Measurements from ENCODE around the gene STX1B.

STX1B gene

DNA sequence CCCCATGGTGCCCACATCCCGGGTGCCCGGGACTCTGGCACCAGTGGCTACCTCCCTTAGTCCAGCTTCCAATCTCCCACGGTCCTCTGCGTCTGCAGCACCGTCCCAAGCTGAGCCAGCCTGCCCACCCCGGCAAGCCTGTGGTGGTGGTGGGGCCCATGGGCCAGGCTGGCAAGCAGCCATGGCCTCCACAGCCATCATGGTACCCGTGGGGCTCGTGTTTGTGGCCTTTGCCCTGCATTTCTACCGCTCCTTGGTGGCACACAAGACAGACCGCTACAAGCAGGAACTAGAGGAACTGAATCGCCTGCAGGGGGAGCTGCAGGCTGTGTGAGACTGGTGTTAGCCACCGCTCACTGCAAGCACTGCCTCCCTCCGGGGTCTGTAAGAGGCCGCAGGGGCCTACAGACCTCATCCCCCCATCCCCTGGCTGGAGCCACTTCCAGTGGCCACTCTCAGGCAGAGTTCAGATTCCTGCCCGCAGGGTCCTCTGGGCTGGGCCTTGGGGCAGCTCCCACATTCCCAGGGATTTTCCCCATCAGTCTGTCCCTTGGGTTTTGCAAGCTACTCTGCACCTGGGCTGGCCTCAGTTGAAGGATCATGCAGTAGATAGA, 56.8 kb downstream of the STX1B start:
- TF ChIP-seq ZFX (IDR thresholded peaks at IDR 0.05; ENCODE audit: borderline replicate concordance) = no peak
- TF ChIP-seq, protein P1, sequence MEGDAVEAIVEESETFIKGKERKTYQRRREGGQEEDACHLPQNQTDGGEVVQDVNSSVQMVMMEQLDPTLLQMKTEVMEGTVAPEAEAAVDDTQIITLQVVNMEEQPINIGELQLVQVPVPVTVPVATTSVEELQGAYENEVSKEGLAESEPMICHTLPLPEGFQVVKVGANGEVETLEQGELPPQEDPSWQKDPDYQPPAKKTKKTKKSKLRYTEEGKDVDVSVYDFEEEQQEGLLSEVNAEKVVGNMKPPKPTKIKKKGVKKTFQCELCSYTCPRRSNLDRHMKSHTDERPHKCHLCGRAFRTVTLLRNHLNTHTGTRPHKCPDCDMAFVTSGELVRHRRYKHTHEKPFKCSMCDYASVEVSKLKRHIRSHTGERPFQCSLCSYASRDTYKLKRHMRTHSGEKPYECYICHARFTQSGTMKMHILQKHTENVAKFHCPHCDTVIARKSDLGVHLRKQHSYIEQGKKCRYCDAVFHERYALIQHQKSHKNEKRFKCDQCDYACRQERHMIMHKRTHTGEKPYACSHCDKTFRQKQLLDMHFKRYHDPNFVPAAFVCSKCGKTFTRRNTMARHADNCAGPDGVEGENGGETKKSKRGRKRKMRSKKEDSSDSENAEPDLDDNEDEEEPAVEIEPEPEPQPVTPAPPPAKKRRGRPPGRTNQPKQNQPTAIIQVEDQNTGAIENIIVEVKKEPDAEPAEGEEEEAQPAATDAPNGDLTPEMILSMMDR (IDR thresholded peaks at IDR 0.05) = peak; percentile 91
- peak overlapping the region; percentile 73 for H3K27ac ChIP-seq

DNA sequence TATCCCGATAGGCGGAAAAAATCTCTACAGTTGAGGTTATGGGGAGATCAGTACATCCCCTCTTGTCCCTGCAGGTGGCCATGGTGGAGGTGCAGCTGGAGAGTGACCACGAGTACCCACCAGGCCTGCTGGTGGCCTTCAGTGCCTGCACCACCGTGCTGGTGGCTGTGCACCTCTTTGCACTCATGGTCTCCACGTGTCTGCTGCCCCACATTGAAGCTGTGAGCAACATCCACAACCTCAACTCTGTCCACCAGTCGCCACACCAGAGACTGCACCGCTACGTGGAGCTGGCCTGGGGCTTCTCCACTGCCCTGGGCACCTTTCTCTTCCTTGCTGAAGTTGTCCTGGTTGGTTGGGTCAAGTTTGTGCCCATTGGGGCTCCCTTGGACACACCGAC, 57.3 kb downstream of the STX1B start:
- TF ChIP-seq ZFX (IDR thresholded peaks at IDR 0.05; ENCODE audit: borderline replicate concordance) = no peak
- TF ChIP-seq, protein P1 (IDR thresholded peaks at IDR 0.05) = no peak
- peak overlapping the region; percentile 73 for H3K27ac ChIP-seq

DNA sequence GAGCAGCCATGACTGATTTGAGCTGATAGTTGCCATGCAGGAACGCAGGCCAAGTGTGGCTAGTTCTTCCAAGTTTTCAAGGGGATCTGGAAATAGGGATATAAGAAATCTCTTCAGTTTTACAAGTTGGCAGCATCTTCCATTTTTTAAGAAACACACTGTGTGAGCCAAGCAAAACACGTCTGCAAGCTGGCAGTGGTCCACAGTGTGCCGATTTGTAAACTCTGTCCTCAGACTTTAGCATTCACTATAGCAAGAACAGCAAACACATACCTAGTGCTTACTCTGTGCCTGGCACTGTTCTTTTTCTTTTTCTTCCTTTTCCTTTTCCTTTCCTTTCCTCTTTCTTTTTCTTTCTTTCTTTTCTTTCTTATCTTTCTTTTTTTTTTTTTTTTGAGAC, 58.7 kb downstream of the STX1B start:
- TF ChIP-seq, protein P1 (IDR thresholded peaks at IDR 0.05) = no peak
- no peak for TF ChIP-seq ZFX (IDR thresholded peaks at IDR 0.05; ENCODE audit: borderline replicate concordance)
- H3K27ac ChIP-seq = peak overlapping the region; percentile 73

DNA sequence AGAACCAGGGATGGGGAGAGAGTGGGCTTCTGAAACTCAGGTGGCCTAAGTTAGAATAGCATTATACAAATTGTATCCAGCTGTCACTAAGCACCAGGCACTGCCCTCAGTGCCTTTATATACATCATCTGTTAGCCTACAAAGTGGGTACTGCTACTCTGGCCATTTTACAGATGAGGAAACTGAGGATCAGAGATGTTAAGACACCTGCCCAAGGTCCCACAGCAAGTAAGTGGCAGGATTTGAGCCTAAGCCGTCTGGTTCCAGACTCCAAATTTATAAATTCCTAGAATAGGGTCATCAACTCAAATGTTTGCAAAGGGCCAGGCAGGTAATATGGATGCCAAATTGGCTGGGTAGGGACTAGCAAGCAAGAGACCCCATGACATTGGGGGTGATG, 59.2 kb downstream of the STX1B start:
- TF ChIP-seq, protein P1 (IDR thresholded peaks at IDR 0.05) = no peak
- TF ChIP-seq ZFX (IDR thresholded peaks at IDR 0.05; ENCODE audit: borderline replicate concordance) = no peak
- peak overlapping the region; percentile 73 for H3K27ac ChIP-seq

DNA sequence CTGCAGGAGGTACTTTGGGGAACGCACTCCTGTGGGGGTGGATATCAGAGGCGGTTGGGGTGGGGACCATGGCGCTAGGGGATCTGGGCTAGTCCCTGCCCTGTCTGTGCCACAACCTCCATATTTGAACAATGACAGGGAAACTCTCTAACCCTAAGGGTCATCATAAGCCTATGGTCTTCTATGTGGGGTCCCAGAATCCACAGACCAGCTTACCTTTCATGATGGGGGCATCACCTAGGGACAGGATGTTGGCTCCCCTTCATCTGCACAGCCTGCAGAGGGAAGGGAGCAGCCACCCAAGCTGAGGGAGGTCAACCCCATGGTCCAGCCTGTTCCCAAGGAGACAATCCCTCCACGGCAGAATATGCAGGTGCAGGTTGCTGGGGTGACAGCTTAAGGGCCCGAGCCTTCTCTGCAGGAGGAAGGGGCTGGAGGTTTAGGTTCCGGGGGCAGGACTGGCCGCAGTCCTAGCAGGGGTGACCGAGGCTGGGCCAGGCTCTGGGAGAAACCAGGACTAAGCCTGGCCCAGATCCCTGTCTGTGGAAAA, 59.8 kb downstream of the STX1B start:
- H3K27ac ChIP-seq = peak overlapping the region; percentile 73
- TF ChIP-seq, protein P1 (IDR thresholded peaks at IDR 0.05) = no peak
- no peak for TF ChIP-seq ZFX (IDR thresholded peaks at IDR 0.05; ENCODE audit: borderline replicate concordance)

DNA sequence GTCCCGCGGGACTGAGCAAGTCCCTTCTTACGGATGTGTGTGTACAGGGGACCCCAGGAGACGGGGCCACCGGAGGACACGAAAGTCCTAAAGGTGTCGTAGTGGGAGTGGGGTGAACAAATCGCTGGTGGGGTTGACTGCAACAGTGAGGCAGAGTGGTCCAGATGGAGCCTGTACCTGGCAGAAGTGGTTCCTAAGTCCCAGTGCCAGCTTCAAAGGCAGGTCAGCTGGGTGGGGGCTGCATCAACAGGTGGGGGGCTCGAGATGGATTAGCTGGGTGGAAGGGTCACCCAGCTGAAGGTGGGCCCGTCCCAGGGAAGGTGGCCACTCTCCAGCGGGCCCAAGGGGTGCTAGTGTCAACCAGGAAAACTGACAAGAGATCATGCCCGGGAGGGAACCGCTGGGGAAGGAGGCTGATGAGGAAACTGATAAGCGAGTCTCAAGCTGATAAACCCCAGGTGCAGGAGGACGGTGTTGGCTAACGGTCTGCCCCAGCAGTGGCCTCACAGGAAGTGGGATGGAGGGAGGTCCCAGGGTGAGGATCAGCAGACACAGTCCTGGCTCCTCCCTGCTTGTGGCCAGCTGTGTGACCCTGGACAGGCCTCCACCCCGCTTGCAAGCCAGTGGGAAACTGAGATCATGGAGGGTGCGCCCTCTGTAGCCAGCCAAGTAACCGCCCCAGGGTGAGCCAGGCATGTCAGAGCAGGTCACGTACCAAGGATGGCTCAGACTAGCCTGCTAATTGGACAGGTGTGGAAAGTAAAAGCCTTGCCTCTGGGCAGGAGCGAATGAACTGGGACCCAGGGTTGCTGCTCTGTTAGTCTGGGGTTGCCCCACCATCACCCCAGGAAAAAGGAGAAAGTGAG, 60.6 kb downstream of the STX1B start:
- no peak for TF ChIP-seq ZFX (IDR thresholded peaks at IDR 0.05; ENCODE audit: borderline replicate concordance)
- TF ChIP-seq, protein P1 (IDR thresholded peaks at IDR 0.05) = no peak
- peak overlapping the region; percentile 73 for H3K27ac ChIP-seq
